ENCODE data around the gene FRMPD4.

GRCh38 chrX:12701628-12702027, 563.4 kb downstream of the FRMPD4 start:
- TF ChIP-seq CTCF (conservative IDR thresholded peaks at IDR 0.05 in 1 of 2, IDR thresholded peaks at IDR 0.05 in 1 of 2; ENCODE audit: low read depth in 1 of 2, low read length in 2 of 2) (peak; percentile 42 to 57), EZH2 (IDR thresholded peaks at IDR 0.05; ENCODE audit: low read length, missing control alignments) (no peak)
